Measurements from ENCODE around the gene ANKRD10. TPM values are rescaled to one million over a fixed set of nuclear protein-coding genes. Genes with fewer than 3 reads are reported as not detected.

Gene ANKRD10
- total RNA-seq, 4 donors from 2014 or later = 37.3 to 51.8 (median 46.9) TPM

- 74% methylated on average over 4 of the region's 4 CpGs for WGBS, 2 donors
- intact Hi-C loops (cut with DNase I; ENCODE audit: low total_unique reads) = loop anchor here (5.0 kb wide), 1 partner anchor 303 kb away; no protein-coding TSS in a partner anchor
- no peak for TF ChIP-seq CTCF (IDR thresholded peaks at IDR 0.05)
- no peak for TF ChIP-seq POLR2A (IDR thresholded peaks at IDR 0.05)
- no peak for DNase-seq (ENCODE audit: low spot score in 2 of 2)
- H3K4me3 ChIP-seq (ENCODE audit: low read depth, poor library complexity, severe bottlenecking) = no peak overlapping the region
Measured at GRCh38 chr13:110923777-110924638, 9.1 kb upstream of the ANKRD10 start.

- 64 to 81% methylated on average over 7 of the region's 7 CpGs for WGBS, 2 donors
- TF ChIP-seq CTCF (IDR thresholded peaks at IDR 0.05) = no peak
- DNase-seq (ENCODE audit: low spot score in 2 of 2) = no peak
- intact Hi-C loops (cut with DNase I; ENCODE audit: low total_unique reads) = loop anchor here (5.0 kb wide), 1 partner anchor 304 kb away; no protein-coding TSS in a partner anchor
- H3K4me3 ChIP-seq (ENCODE audit: low read depth, poor library complexity, severe bottlenecking) = no peak overlapping the region
Measured at GRCh38 chr13:110923086-110923485, 8.2 kb upstream of the ANKRD10 start.

- no peak overlapping the region for H3K4me3 ChIP-seq (ENCODE audit: low read depth, poor library complexity, severe bottlenecking)
- TF ChIP-seq CTCF (IDR thresholded peaks at IDR 0.05) = no peak
- TF ChIP-seq POLR2A (IDR thresholded peaks at IDR 0.05) = no peak
- intact Hi-C loops (cut with DNase I; ENCODE audit: low total_unique reads) = loop anchor here (5.0 kb wide), 1 partner anchor 305 kb away; no protein-coding TSS in a partner anchor
- no peak for DNase-seq (ENCODE audit: low spot score in 2 of 2)
- 62 to 70% methylated on average over 8 of the region's 8 CpGs for WGBS, 2 donors
Measured at GRCh38 chr13:110922506-110922905, 7.6 kb upstream of the ANKRD10 start.

- H3K4me3 ChIP-seq (ENCODE audit: low read depth, poor library complexity, severe bottlenecking) = no peak overlapping the region
- intact Hi-C loops (cut with DNase I; ENCODE audit: low total_unique reads) = loop anchor here (5.0 kb wide), 1 partner anchor 306 kb away; no protein-coding TSS in a partner anchor
- no peak for TF ChIP-seq CTCF (IDR thresholded peaks at IDR 0.05)
- no peak for TF ChIP-seq POLR2A (IDR thresholded peaks at IDR 0.05)
- no peak for DNase-seq (ENCODE audit: low spot score in 2 of 2)
- 80% methylated on average over 8 of the region's 8 CpGs for whole genome bisulfite sequencing, 2 donors
Measured at GRCh38 chr13:110921695-110922094, 6.8 kb upstream of the ANKRD10 start.

DNA sequence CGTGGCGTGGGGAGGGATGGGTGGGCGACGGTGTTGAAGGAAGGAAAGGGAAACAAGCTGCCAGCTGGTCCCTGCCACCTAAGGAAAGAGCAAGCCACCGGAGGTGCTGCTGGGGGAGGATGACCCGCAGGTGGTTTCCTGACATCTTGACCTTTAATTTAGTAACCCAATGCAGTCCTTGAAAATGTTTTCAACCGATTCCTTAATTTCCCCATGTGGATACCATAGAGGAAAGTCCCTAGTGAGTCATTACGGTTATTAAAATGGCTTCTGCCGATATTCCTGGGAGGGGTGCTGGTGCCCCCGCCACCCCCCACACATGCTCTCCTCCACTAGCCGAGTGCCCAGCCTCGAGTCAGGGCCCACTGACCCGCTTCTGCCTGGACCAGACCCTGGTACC lies 6.3 kb upstream of the ANKRD10 start:
- DNase-seq (ENCODE audit: low spot score in 2 of 2) = no peak
- WGBS, 2 donors = 70 to 71% methylated on average over 13 of the region's 13 CpGs
- intact Hi-C loops (cut with DNase I; ENCODE audit: low total_unique reads) = loop anchor here (5.0 kb wide), 1 partner anchor 306 kb away; no protein-coding TSS in a partner anchor
- no peak for TF ChIP-seq CTCF (IDR thresholded peaks at IDR 0.05)
- no peak for TF ChIP-seq POLR2A (IDR thresholded peaks at IDR 0.05)
- H3K4me3 ChIP-seq (ENCODE audit: low read depth, poor library complexity, severe bottlenecking) = no peak overlapping the region
